Keratinocyte (primary cell): ENCODE results near the gene ALOX12B. TPM values are rescaled to one million over a fixed set of nuclear protein-coding genes. Genes with fewer than 3 reads are reported as not detected.

ENCODE experiments used
- DNase-seq: peaks from one replicate; pipeline ENCODE4 v3.0.0-alpha.2; 2011; ENCODE audit warnings: low read depth, missing footprints, low spot score
- FAIRE-seq: peaks from 2 replicates; lab custom pipeline; 2011; peaks lifted over from hg19 to GRCh38; lab: Jason Lieb, UNC
- H2AFZ ChIP-seq: 2 replicates; pipeline ENCODE4 v1.6.0; 2012; ENCODE audit warnings: low read length, control low read depth, inconsistent platforms; ENCODE audit not compliant: control insufficient read depth
- H3K27ac ChIP-seq: 2 replicates; pipeline ENCODE4 v1.5.1; 2011; ENCODE audit warnings: low read length; ENCODE audit not compliant: control insufficient read depth, insufficient read depth
- H3K27me3 ChIP-seq: 3 replicates; pipeline ENCODE4 v1.6.0; 2011; ENCODE audit warnings: low read length; ENCODE audit not compliant: control insufficient read depth, insufficient read depth; ENCODE audit errors: extremely low read depth
- H3K36me3 ChIP-seq, 2 experiments: 2 replicates in 1 of 2; 3 replicates in 1 of 2; pipeline ENCODE4 v1.5.1; 2011; ENCODE audit warnings: low read length in 2 of 2, mild to moderate bottlenecking in 1 of 2; ENCODE audit not compliant: control insufficient read depth in 2 of 2, insufficient read depth in 2 of 2; ENCODE audit errors: extremely low read depth in 1 of 2
- H3K4me1 ChIP-seq: 3 replicates; pipeline ENCODE4 v1.5.1; 2011; ENCODE audit warnings: low read length; ENCODE audit not compliant: control insufficient read depth, insufficient read depth; ENCODE audit errors: extremely low read depth
- H3K4me2 ChIP-seq: 3 replicates; pipeline ENCODE4 v1.6.0; 2011; ENCODE audit warnings: low read depth, low read length; ENCODE audit not compliant: control insufficient read depth, insufficient read depth; ENCODE audit errors: extremely low read depth
- H3K4me3 ChIP-seq, 3 experiments: fragments of 200-600 bp in 1 of 3; sonication (generic) in 1 of 3; 2 replicates in 2 of 3; 3 replicates in 1 of 3; pipeline ENCODE4 v1.5.1; 2011 to 2016; ENCODE audit warnings: low read length in 3 of 3, mild to moderate bottlenecking in 3 of 3, control low read depth in 2 of 3, inconsistent platforms in 1 of 3, low read depth in 1 of 3, mixed read lengths in 1 of 3, mixed run types in 1 of 3, moderate library complexity in 1 of 3; ENCODE audit not compliant: control insufficient read depth in 2 of 3, insufficient read depth in 2 of 3; ENCODE audit errors: extremely low read depth in 1 of 3
- H3K79me2 ChIP-seq: 2 replicates; pipeline ENCODE4 v1.6.0; 2012; ENCODE audit warnings: low read length; ENCODE audit not compliant: control insufficient read depth, insufficient read depth
- H3K9ac ChIP-seq: 3 replicates; pipeline ENCODE4 v1.6.0; 2011; ENCODE audit warnings: low read length; ENCODE audit not compliant: control insufficient read depth, insufficient read depth; ENCODE audit errors: extremely low read depth
- H3K9me1 ChIP-seq: 3 replicates; pipeline ENCODE4 v1.6.0; 2011; ENCODE audit warnings: low read length; ENCODE audit not compliant: control insufficient read depth, insufficient read depth; ENCODE audit errors: extremely low read depth
- H3K9me3 ChIP-seq: 2 replicates; pipeline ENCODE4 v1.5.1; 2012; ENCODE audit warnings: low read depth, low read length; ENCODE audit not compliant: control insufficient read depth
- H4K20me1 ChIP-seq: 3 replicates; pipeline ENCODE4 v1.6.0; 2011; ENCODE audit warnings: low read length; ENCODE audit not compliant: control insufficient read depth, insufficient read depth; ENCODE audit errors: extremely low read depth
- CTCF ChIP-seq, 3 experiments: IDR thresholded peaks in 1 of 3; conservative IDR thresholded peaks in 1 of 3; optimal IDR thresholded peaks in 1 of 3; 2 replicates in 2 of 3; 3 replicates in 1 of 3; pipeline versions ENCODE3 to v1.5.1; 2011; ENCODE audit warnings: low read length in 3 of 3, mild to moderate bottlenecking in 3 of 3, moderate library complexity in 2 of 3, control low read depth in 1 of 3, inconsistent platforms in 1 of 3; ENCODE audit not compliant: insufficient read depth in 2 of 3; ENCODE audit errors: extremely low read depth in 1 of 3
- EZH2 ChIP-seq: IDR thresholded peaks from one replicate; pipeline ENCODE4 v1.6.1; 2012; ENCODE audit warnings: inconsistent platforms, mild to moderate bottlenecking, low read length, moderate library complexity
- dilution Hi-C: fragments of 300-500 bp; cut with MboI; formaldehyde crosslinking; loops from one replicate; pipeline ENCODE4 v1.7.0; 2020; ENCODE audit warnings: low sequenced_read_pairs; ENCODE audit not compliant: extremely low pct_ligation_motif_present
- polyA plus RNA-seq, 5 experiments: library from polyadenylated mRNA; depleted of rRNA in 3 of 5; stranded (reverse) in 3 of 5; stranded (forward) in 1 of 5; unstranded in 1 of 5; fragments of >200 nt; gene quantifications; 1 replicate in 1 of 5; 2 replicates in 3 of 5; 3 replicates in 1 of 5; pipeline versions ENCODE4 v1.2.1 to v1.2.3, GENCODE V29; 2011 to 2012; ENCODE audit warnings: missing spikeins in 2 of 5, low read depth in 1 of 5, low replicate concordance in 1 of 5

ALOX12B gene
- polyA plus RNA-seq, 1 donor (not counting 4 experiments of a cell fraction or from before 2014, with no cell fraction given) = 0.47 TPM

DNA sequence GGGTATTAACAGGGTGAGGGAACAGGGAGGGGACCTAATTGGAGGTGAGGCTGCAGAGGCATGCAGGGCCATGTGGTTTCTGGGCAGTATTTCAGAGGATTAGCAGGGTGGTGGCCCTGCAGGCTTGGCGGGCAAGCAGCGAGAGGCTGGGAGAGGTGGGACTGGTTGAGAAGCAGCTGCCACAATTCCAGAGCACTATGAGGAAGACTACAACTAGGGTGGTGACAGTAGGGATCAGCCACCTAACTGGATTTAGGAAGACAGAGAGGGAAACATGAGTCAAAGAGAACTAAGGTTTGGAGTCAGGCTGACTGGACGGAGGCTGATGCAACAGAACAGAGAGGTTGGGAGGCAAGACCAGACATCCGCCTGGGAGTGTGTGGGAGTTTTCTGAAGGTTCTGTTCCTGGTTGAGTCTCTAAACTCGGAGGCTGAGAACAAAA is 18.5 kb upstream of the ALOX12B start:
- Histone ChIP-seq H3K27me3 (no peaks in the 10 kb centered on the region), H3K79me2 (no peaks in the 10 kb centered on the region), H3K9ac (peak overlapping the region; percentile 50), H3K4me2 (peak overlapping the region; percentile 65), H2AFZ (peak overlapping the region; percentile 80), H4K20me1 (no peaks in the 10 kb centered on the region), H3K4me3 (no peak overlapping the region), H3K4me1 (peaks cover 31% of the 10 kb centered on the region), H3K27ac (peak overlapping the region; percentile 67), H3K9me1 (peaks cover 3% of the 10 kb centered on the region), H3K9me3 (no peaks in the 10 kb centered on the region), H3K36me3 (no peaks in the 10 kb centered on the region)
- TF ChIP-seq EZH2 (no peak), CTCF (optimal IDR thresholded peaks at IDR 0.05 in 1 of 3, IDR thresholded peaks at IDR 0.05 in 1 of 3, conservative IDR thresholded peaks at IDR 0.05 in 1 of 3; ENCODE audit: extremely low read depth in 1 of 3, insufficient read depth in 2 of 3, low read length in 3 of 3) (no peak)
- DNase-seq (no peak), FAIRE-seq (peak; percentile 99)
- dilution Hi-C loops = no loop called here

- Histone ChIP-seq H3K4me1 (peaks cover 29% of the 10 kb centered on the region), H3K27me3 (no peaks in the 10 kb centered on the region), H4K20me1 (no peaks in the 10 kb centered on the region), H3K36me3 (no peaks in the 10 kb centered on the region), H3K27ac (no peak overlapping the region), H3K9ac (no peak overlapping the region), H3K4me3 (no peak overlapping the region), H3K4me2 (no peak overlapping the region), H3K79me2 (no peaks in the 10 kb centered on the region), H2AFZ (no peak overlapping the region), H3K9me3 (no peaks in the 10 kb centered on the region), H3K9me1 (peaks cover 3% of the 10 kb centered on the region)
- FAIRE-seq (peak; percentile 57), DNase-seq (no peak)
- TF ChIP-seq EZH2 (no peak), CTCF (optimal IDR thresholded peaks at IDR 0.05 in 1 of 3, IDR thresholded peaks at IDR 0.05 in 1 of 3, conservative IDR thresholded peaks at IDR 0.05 in 1 of 3; ENCODE audit: extremely low read depth in 1 of 3, insufficient read depth in 2 of 3, low read length in 3 of 3) (no peak)
- dilution Hi-C loops = no loop called here
Measured at GRCh38 chr17:8104911-8105310, 17.4 kb upstream of the ALOX12B start.
